Measurements from ENCODE around the gene LPIN3. TPM values are rescaled to one million over a fixed set of nuclear protein-coding genes. Genes with fewer than 3 reads are reported as not detected.
A peak's percentile ranks its signal among the peaks of the same experiment; 100 is the strongest.
"Not testable (repeated sequence)": the region's sequence is repeated elsewhere in the genome, so short reads cannot be mapped to it uniquely, and the experiment has no call there.

Gene LPIN3
- total RNA-seq, 2 donors from 2014 or later = 28.7 to 29.6 TPM

- DNase-seq (ENCODE audit: low spot score) (no peak), ATAC-seq (ENCODE audit: insufficient number of reproducible peaks, low FRiP score, low read depth) (peak; percentile 56)
- peak overlapping the region; percentile 36 to 72 for H3K27ac ChIP-seq
- peaks cover 27 to 44% of the 10 kb centered on the region in 2 donors for H3K4me1 ChIP-seq (ENCODE audit: control insufficient read depth in 1 of 2, low read depth in 2 of 2)
- no peaks in the 10 kb centered on the region for H3K36me3 ChIP-seq
- no peaks in the 10 kb centered on the region for H3K27me3 ChIP-seq (replicated peaks; ENCODE audit: insufficient read depth)
- H3K9me3 ChIP-seq = no peaks in the 10 kb centered on the region
- no peak overlapping the region for H3K4me3 ChIP-seq
- no peak for TF ChIP-seq CTCF (IDR thresholded peaks at IDR 0.05)
Observed at GRCh38 chr20:41308290-41308711, 32.3 kb upstream of the LPIN3 start.

- Histone ChIP-seq H3K4me1 (ENCODE audit: control insufficient read depth in 1 of 2, low read depth in 2 of 2) (peaks cover 27 to 42% of the 10 kb centered on the region in 2 donors), H3K9me3 (no peaks in the 10 kb centered on the region), H3K27ac (peak overlapping the region; percentile 46 to 72), H3K36me3 (no peaks in the 10 kb centered on the region), H3K27me3 (replicated peaks; ENCODE audit: insufficient read depth) (no peaks in the 10 kb centered on the region), H3K4me3 (no peak overlapping the region)
- DNase-seq (ENCODE audit: low spot score) = no peak
- peak; percentile 70 for ATAC-seq (ENCODE audit: insufficient number of reproducible peaks, low FRiP score, low read depth)
- TF ChIP-seq CTCF (IDR thresholded peaks at IDR 0.05) = no peak
Observed at GRCh38 chr20:41308726-41309413, 31.8 kb upstream of the LPIN3 start.

- H3K27ac ChIP-seq = peak overlapping the region in 1 of 2 donors; percentile 72
- peaks cover 30 to 43% of the 10 kb centered on the region in 2 donors for H3K4me1 ChIP-seq (ENCODE audit: control insufficient read depth in 1 of 2, low read depth in 2 of 2)
Observed at GRCh38 chr20:41309817-41310216, 30.8 kb upstream of the LPIN3 start.

GRCh38 chr20:41312009-41312408 is 28.6 kb upstream of the LPIN3 start:
- not testable (repeated sequence) for ATAC-seq (ENCODE audit: insufficient number of reproducible peaks, low FRiP score, low read depth); H3K9me3 ChIP-seq; H3K27ac ChIP-seq; H3K4me3 ChIP-seq; H3K27me3 ChIP-seq (replicated peaks; ENCODE audit: insufficient read depth); DNase-seq (ENCODE audit: low spot score); H3K36me3 ChIP-seq
- peaks cover 34 to 63% of the 10 kb centered on the region in 2 donors for H3K4me1 ChIP-seq (ENCODE audit: control insufficient read depth in 1 of 2, low read depth in 2 of 2)

More at GRCh38 chr20:41309817-41310216, 30.8 kb upstream of the LPIN3 start:
- DNase-seq (ENCODE audit: low spot score) (no peak), ATAC-seq (ENCODE audit: insufficient number of reproducible peaks, low FRiP score, low read depth) (no peak)
- no peak for TF ChIP-seq CTCF (IDR thresholded peaks at IDR 0.05)
- no peaks in the 10 kb centered on the region for H3K27me3 ChIP-seq (replicated peaks; ENCODE audit: insufficient read depth)
- no peaks in the 10 kb centered on the region for H3K9me3 ChIP-seq
- H3K4me3 ChIP-seq = no peak overlapping the region
- no peaks in the 10 kb centered on the region for H3K36me3 ChIP-seq

- Histone ChIP-seq H3K36me3 (no peaks in the 10 kb centered on the region), H3K27ac (peak overlapping the region in 1 of 2 donors; percentile 86), H3K9me3 (no peaks in the 10 kb centered on the region), H3K4me3 (no peak overlapping the region), H3K27me3 (replicated peaks; ENCODE audit: insufficient read depth) (no peaks in the 10 kb centered on the region), H3K4me1 (ENCODE audit: control insufficient read depth in 1 of 2, low read depth in 2 of 2) (peaks cover 15 to 49% of the 10 kb centered on the region in 2 donors)
- no peak for TF ChIP-seq CTCF (IDR thresholded peaks at IDR 0.05)
- ATAC-seq (ENCODE audit: insufficient number of reproducible peaks, low FRiP score, low read depth) (no peak), DNase-seq (ENCODE audit: low spot score) (no peak)
Observed at GRCh38 chr20:41314386-41314785, 26.2 kb upstream of the LPIN3 start.

All from thoracic aorta (tissue), 2 donors.